Neuron (in vitro differentiated cells): ENCODE measurements around the gene PEAK1.

ENCODE experiments used
- H2AFZ ChIP-seq: one replicate; pipeline ENCODE4 v1.6.1; 2013; ENCODE audit warnings: low read depth, mild to moderate bottlenecking, inconsistent platforms, low read length, moderate library complexity
- H3K27me3 ChIP-seq: one replicate; pipeline ENCODE4 v1.6.1; 2013; ENCODE audit warnings: low read length; ENCODE audit not compliant: insufficient read depth
- H3K36me3 ChIP-seq: one replicate; pipeline ENCODE4 v1.6.1; 2013; ENCODE audit warnings: low read length; ENCODE audit not compliant: insufficient read depth
- H3K4me1 ChIP-seq: one replicate; pipeline ENCODE4 v1.6.1; 2013; ENCODE audit warnings: low read length; ENCODE audit not compliant: insufficient read depth
- H3K4me3 ChIP-seq: 2 replicates; pipeline ENCODE4 v1.5.1; 2013; ENCODE audit warnings: mild to moderate bottlenecking, low read length, moderate library complexity
- H3K9me3 ChIP-seq: one replicate; pipeline ENCODE4 v1.6.1; 2013; ENCODE audit warnings: low read length

PEAK1 gene

DNA sequence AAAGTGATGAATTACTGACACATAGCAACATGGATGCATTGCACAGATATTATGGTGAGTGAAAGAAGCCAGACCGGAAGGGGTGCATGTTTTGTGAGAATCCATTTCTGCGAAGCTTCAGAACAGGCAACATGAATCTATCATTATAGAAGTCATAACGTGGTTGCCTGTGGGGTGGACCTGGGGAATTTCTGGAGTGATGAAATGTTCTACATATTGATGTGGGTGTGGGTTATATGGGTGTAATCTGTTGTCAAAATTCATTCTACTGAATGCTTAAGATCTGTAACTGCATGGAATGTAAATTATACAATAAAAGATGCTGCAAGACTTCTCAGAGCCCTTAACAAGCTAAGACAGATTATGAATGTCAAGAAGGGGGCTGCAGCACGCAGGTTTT is 323.8 kb downstream of the PEAK1 start:
- H3K4me1 ChIP-seq: peaks cover 16% of the 10 kb centered on the region
- no peaks in the 10 kb centered on the region for H3K9me3 ChIP-seq
- H3K36me3 ChIP-seq: no peaks in the 10 kb centered on the region
- no peak overlapping the region for H2AFZ ChIP-seq
- no peak overlapping the region for H3K4me3 ChIP-seq
- H3K27me3 ChIP-seq: no peaks in the 10 kb centered on the region

DNA sequence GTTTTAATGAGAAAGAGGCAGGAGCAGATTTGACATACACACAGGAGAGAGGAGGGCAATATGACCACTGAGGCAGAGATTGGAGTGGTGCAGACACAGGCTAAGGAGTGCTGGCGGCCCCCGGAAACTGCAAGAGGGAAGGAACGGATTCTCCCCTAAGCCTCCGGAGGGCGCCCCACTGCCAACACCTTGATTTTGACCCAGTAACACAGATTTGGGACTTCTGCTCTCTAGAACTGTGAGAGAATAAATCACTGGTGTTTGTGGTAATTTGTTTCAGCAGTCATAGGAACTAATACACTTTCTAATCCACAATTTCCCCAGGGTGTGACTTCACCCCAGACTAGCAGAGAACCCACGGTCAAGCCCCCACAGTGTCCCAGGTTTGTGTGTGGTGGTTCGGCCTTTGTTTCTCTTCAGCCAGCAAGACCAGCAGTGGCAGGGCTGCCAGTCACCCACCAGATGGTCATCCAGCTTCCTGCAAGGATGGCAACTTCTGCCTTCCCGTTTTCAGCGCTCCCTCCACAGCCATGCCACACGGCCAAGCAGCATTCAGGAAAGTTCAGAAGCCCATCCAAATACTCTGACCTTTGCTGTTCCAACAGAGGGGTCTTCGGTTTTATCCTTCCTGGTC is 325.4 kb downstream of the PEAK1 start:
- Histone ChIP-seq H2AFZ (no peak overlapping the region), H3K4me1 (peaks cover 12% of the 10 kb centered on the region), H3K36me3 (no peaks in the 10 kb centered on the region), H3K4me3 (no peak overlapping the region), H3K27me3 (no peaks in the 10 kb centered on the region), H3K9me3 (no peaks in the 10 kb centered on the region)

DNA sequence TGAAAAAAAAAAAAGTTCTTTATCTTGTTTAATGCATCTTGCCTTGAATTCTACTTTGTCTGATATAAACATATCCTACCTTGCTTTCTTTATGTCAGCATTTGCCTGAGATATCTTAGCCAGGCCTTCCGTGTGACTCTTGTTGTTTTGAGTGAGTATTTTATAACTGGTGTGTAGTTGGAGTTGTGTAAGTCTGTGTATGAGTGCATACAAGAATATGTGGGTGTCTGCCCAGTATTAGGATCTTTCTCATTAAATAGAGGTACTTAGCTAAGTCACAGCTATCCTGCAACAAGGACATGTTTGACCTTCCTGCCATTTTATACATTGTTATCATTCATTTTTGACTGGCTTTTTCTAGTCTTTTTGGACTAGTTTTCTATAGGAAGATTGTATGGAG is 326.5 kb downstream of the PEAK1 start:
- no peaks in the 10 kb centered on the region for H3K36me3 ChIP-seq
- H3K4me3 ChIP-seq: no peak overlapping the region
- H2AFZ ChIP-seq: no peak overlapping the region
- H3K9me3 ChIP-seq: no peaks in the 10 kb centered on the region
- H3K27me3 ChIP-seq: no peaks in the 10 kb centered on the region
- peaks cover 12% of the 10 kb centered on the region for H3K4me1 ChIP-seq

DNA sequence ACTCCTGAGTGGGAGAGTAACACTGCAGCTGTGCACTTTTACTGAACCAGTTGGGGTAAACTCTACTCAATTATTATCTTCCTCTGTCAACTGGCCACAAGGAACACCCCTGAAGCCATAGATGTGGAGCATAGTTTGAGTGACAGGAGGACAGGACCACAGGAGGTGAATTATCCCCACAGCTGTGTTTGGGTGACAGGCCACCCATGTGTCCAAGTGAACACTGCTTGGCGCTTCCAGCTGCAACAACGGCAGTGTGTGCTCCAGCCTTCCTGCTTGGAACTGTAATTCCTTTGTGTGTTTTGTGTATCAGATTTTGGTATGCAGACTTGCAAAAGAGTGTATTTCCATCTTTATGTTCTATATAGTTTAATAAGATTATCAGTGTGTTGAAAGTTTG is 328.8 kb downstream of the PEAK1 start:
- H2AFZ ChIP-seq: no peak overlapping the region
- H3K9me3 ChIP-seq: no peaks in the 10 kb centered on the region
- H3K27me3 ChIP-seq: no peaks in the 10 kb centered on the region
- no peaks in the 10 kb centered on the region for H3K4me1 ChIP-seq
- H3K36me3 ChIP-seq: no peaks in the 10 kb centered on the region
- H3K4me3 ChIP-seq: no peak overlapping the region

DNA sequence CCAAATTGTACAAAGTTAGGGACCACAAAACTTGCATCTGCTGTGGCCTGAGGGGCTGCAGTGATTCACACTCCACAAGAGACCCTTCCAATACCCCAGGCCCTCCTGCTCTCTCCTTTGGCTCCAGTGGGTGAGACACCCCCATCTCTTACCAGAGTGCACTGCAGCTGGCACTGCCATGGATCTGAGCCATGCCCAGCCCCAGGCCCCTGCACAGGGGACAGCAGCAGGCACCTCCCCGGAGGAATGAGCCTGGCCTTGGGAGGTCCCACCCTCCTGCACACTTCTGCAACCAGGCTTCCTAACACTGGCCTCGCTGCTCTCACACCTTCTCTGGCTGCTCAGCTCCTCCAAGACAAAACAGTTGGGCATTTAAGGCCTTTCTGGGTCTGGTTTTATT is 332.7 kb downstream of the PEAK1 start:
- Histone ChIP-seq H3K27me3 (no peaks in the 10 kb centered on the region), H3K36me3 (no peaks in the 10 kb centered on the region)

DNA sequence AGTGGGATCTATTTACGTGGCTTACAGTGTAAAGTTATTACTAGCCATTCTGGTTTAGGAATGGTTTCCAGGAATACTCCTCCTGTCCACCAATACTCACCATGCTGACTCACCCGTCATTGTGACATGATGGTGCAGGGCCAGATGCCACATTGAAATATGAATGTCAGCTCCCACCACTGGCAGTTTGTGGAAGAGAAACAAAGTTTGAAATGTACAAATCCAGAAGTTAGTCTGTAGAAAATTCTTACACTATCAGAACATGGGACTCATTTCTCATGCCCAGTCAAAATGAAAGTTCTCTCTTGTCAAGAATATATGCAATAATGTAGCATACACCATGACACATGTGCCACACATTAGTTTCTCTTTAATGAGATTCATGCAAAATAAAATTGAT is 334.6 kb downstream of the PEAK1 start:
- no peaks in the 10 kb centered on the region for H3K36me3 ChIP-seq
- no peaks in the 10 kb centered on the region for H3K27me3 ChIP-seq
- H3K9me3 ChIP-seq: no peaks in the 10 kb centered on the region
- H2AFZ ChIP-seq: no peak overlapping the region
- H3K4me3 ChIP-seq: no peak overlapping the region
- H3K4me1 ChIP-seq: no peaks in the 10 kb centered on the region

More for the DNA sequence above, 332.7 kb downstream of the PEAK1 start:
- Histone ChIP-seq H3K4me1 (no peaks in the 10 kb centered on the region), H3K9me3 (no peaks in the 10 kb centered on the region), H3K4me3 (no peak overlapping the region), H2AFZ (no peak overlapping the region)

DNA sequence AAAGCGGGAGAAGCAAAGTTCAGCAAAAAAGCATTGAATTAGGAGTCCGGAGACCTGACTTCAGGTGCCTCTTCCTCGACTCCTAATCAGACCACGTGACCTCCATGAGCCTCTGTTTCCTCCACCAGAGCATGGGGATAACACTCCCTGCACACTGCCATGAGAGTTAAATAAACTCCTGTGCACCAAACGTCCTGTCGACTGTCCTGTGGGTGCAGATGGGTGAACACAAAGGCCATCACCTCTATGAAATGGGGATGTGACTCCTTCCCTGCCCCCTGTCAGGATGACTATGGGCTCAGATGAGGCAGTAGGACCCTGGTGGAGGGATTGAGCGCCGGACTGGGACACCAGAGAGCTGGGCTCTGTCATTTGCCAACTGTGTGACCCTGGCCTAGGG is 335.5 kb downstream of the PEAK1 start:
- no peak overlapping the region for H2AFZ ChIP-seq
- no peaks in the 10 kb centered on the region for H3K27me3 ChIP-seq
- H3K9me3 ChIP-seq: no peaks in the 10 kb centered on the region
- H3K4me1 ChIP-seq: no peaks in the 10 kb centered on the region
- no peak overlapping the region for H3K4me3 ChIP-seq
- H3K36me3 ChIP-seq: no peaks in the 10 kb centered on the region

DNA sequence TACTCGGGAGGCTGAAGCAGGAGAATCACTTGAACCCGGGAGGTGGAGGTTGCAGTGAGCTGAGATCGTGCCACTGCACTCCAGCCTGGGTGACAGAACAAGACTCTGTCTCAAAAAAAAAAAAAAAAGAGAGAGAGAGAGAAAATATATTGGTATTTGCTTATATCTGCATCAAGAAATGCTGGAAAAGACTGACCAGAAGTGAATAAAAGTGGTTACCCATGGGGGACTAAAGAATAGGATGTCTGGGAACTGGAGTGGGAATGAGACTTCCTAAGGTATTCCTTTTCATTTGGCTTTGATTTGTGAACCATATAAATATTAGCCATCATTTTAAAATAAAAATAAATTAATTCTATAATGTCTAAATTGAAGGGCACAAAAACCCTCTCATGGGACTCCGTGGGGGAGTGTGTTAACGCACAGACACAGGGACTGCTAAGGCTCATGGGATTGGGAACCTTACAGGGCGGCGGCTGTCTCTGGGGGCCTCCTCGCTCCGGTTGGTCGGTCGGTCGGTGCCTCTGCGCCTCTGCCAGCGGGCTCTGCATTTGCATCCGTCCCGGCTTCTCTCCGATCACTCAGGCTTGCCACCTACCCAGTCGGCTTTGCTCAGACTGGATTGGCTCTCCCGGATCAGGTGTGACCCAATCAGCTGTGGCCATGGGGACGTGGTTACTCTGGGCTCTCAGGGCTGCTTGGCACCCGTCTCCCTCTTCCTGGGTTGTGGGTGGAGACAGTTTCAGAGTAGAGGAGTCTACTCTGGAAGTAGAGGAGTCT is 336.3 kb downstream of the PEAK1 start:
- Histone ChIP-seq H2AFZ (peak overlapping the region; percentile 46), H3K4me1 (no peaks in the 10 kb centered on the region), H3K4me3 (no peak overlapping the region), H3K27me3 (no peaks in the 10 kb centered on the region), H3K36me3 (no peaks in the 10 kb centered on the region), H3K9me3 (no peaks in the 10 kb centered on the region)

DNA sequence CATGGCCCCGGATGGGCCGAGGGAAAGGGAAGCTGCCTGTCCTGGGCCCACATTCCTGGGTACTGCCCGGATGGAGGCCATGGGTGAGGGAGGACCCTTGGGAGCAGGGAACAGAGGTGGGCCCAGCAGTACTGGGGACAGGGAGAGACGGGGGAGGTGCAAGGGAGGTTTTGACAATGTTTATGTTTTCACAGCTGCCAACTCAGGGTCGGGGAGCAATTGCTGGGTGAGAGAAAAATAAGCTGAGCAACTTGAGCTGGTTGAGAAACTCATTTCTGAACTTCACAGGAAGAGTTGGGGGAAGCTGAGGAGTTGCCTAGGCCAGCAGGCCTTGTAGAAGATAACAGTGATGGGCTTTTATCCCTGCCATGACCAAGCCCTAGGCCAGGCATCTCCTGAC is 337.9 kb downstream of the PEAK1 start:
- H3K9me3 ChIP-seq: no peaks in the 10 kb centered on the region
- H3K36me3 ChIP-seq: no peaks in the 10 kb centered on the region
- H3K4me1 ChIP-seq: no peaks in the 10 kb centered on the region
- no peak overlapping the region for H2AFZ ChIP-seq
- H3K27me3 ChIP-seq: no peaks in the 10 kb centered on the region
- no peak overlapping the region for H3K4me3 ChIP-seq

DNA sequence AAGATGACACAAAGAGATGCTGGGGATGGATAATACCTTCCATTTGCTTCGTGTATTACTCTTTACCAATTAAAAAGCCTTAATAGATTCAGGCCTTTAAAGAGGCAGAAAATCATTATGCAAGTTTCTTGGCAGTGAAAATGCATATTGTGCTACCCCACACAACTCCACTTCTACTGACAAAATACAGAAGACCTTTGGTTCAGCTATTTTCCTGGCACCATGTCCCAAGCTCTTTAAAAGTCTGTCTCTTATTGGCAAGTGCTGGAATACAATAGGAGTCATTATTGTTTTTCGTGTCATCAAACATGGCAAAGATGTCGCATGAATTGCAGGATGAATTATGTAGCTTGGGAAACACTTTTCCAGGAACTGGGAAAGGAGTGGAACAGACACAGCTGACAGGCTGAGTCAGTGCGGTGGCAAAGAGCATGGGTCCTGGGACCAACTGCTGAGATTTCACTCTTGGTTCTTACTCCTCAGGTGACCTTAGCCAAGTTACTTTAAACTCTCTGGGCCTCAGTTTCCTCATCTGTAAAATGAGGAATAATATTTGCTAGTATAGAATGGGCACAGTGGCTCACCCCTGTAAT is 343.5 kb downstream of the PEAK1 start:
- H3K4me1 ChIP-seq: no peaks in the 10 kb centered on the region
- no peaks in the 10 kb centered on the region for H3K9me3 ChIP-seq
- no peak overlapping the region for H2AFZ ChIP-seq
- no peak overlapping the region for H3K4me3 ChIP-seq
- H3K27me3 ChIP-seq: no peaks in the 10 kb centered on the region
- no peaks in the 10 kb centered on the region for H3K36me3 ChIP-seq

DNA sequence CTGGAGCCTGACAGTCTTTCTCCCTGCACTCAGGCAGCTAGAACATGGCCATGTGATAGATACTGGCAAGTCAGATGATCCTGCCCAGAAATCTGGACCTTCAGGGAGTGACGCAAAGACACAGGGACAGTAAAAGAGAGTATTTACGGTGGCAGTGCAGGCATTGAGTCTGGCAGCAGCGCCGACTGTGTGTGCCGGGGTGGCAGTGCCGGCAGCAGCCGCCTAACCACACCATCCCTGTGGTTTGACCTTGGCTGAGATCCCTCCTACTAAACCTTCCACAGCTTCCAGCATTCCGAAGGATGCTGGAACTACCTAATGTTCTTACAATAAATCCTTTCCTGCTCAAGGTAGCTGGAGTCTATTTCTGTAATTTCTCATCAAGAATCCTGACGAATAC is 344.4 kb downstream of the PEAK1 start:
- Histone ChIP-seq H3K4me1 (peaks cover 3% of the 10 kb centered on the region), H2AFZ (no peak overlapping the region), H3K27me3 (no peaks in the 10 kb centered on the region)

DNA sequence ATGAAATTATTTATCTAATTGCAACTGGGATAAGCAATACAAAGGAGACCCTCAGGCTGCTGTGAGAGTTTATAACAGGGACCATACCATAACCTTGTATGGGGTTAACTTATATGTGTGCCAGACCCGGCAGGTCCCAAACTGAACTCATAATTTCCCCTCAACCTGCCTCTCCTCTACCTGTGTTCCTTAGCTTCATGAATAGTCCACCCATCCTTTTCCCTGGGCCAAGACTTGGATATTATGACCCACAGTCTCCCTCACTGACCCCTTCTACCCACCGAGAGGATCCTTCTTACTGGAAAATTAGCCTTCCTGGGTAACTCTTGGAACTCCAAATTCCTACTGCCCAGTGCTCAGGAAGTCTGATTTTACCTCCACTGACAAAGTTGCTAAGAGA is 345.6 kb downstream of the PEAK1 start:
- Histone ChIP-seq H3K9me3 (no peaks in the 10 kb centered on the region), H3K4me3 (no peak overlapping the region), H2AFZ (no peak overlapping the region), H3K4me1 (peaks cover 8% of the 10 kb centered on the region), H3K27me3 (no peaks in the 10 kb centered on the region), H3K36me3 (no peaks in the 10 kb centered on the region)

More for the DNA sequence above, 344.4 kb downstream of the PEAK1 start:
- H3K9me3 ChIP-seq: no peaks in the 10 kb centered on the region
- H3K4me3 ChIP-seq: no peak overlapping the region
- no peaks in the 10 kb centered on the region for H3K36me3 ChIP-seq

DNA sequence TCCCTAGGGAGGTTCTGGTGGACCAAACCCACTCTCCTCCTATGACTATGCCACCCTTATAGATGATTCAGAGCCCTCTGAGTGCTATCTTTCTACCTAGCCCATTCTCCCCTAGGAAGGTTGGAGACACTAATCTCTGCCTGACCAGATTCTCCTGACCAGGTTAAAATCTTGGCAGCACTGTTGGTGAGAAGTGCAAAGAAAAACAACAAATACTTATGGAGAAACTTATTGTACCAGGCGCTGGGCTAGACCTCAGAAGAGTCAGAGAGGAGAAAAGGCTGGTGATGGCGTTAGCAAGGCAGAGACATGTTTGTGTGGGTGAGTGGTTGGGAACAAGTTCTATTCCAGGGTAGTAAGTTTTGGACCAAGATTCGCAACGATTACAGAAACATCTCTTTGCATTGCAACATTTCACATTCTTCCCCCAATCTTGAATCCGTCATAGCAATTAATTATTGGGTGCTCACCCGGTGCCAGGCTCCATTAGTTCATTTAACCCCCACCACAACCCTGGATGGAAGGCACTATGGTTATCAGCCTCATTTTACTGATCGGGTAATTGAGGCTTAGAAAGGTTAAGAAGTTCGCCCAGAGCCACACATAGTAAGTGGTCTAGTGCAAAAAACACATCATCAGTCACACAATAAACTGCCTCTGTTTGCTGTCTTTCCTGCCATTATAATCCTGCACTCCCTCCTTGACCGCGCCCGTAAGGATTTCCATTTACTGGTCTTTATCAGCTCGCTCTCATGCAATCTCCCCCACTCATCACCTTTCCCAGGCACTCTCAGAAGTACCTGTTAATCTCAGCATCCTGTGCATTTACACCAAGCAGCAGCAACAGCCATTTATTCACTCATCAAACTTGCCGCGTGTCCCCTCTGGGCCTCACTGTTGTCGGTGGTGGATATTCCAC is 348.3 kb downstream of the PEAK1 start:
- Histone ChIP-seq H3K27me3 (no peaks in the 10 kb centered on the region), H2AFZ (peak overlapping the region; percentile 65), H3K4me1 (peaks cover 9% of the 10 kb centered on the region), H3K9me3 (no peaks in the 10 kb centered on the region), H3K36me3 (no peaks in the 10 kb centered on the region), H3K4me3 (peak overlapping the region; percentile 98)
